Hematopoietic multipotent progenitor cell treated with erythropoietin and hydrocortisone succinate and interleukin-3 and kit ligand, for 17 days (in vitro differentiated cells): ENCODE data around the gene RC3H1.
"Not testable (repeated sequence)": the region's sequence is repeated elsewhere in the genome, so short reads cannot be mapped to it uniquely, and the experiment has no call there.

Source experiments
- DNase-seq: peaks from one replicate; pipeline ENCODE4 v3.0.0-alpha.2; 2015; ENCODE audit warnings: low spot score

The RC3H1 gene

DNA sequence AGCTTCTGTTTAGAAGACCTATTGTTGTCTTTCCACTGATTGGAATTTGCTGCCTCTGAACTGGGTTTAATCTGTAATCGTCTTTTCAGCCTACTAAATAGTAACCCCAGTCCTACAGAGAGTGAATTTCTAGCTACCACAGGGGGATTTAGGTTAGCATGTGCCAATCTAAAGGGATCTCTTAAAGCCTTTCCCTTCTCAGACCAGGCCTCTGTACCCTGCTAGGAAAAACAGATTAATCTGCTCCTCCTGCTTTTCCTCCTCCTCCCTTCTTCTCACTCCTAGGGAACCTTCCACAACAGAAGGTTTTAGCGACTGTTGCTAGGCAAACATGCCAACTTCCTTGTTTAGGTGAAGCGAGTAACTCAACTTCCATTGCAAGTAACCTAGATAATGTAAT lies 1.3 kb upstream of the RC3H1 start:
- DNase-seq, result no peak

DNA sequence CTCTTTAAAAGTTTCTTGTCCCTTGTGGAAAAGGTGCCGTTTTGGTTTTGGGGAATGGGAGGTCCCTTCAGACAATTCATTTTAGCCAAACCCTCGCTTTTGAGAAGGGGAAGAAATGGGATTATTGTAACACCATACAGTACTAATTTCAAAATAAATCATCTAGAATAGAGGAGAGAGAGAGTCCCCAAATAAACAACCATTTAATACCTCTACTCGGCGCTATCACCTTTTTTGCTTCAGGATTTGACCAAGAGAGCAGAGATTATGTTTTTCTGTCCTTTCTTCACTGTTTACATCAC lies 770 bp upstream of the RC3H1 start:
- no peak for DNase-seq

DNA sequence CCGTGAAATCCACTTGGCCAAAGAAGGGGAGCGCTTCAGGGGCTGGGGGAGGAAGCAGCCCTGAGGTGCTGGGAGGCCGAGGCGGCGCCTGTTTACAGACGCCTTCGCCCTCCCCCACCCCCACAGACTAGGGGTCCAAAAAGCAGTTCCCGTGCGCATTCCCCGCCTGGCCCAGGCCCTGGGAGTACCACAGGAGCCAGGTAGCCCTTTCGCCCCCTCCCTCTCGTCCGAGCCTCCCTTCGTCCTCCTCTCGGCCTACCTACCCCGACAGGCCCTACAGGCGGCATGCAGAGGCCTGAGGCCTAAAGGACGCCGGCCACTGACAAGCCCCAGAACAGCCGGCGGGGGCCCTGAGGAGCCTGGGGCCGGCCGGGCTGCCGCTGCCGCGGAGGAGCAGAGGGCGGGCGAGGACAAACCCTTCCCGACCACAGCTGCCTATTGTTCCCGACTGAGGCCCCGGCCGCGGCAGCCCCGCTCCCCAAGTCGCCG lies 522 bp downstream of the RC3H1 start:
- DNase-seq, result peak; percentile 59

DNA sequence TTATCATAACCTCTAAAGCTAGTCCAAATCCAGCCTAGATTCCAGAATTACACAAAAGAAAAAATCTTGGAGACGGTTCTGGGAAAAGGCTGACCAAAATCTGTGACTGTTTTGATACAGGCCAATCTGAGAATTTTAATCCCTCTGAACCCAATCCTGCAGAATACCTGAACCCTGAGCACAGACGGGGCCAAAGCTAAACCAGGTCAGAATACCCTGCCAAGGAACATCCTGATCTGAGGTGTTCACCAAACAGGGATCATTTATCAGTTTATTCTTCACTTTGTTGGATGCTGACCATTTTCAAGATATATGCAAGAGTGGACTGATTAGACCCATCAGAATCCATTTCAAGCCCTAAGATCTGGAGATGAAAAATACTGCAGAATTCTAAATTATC lies 3.6 kb downstream of the RC3H1 start:
- no peak for DNase-seq

DNA sequence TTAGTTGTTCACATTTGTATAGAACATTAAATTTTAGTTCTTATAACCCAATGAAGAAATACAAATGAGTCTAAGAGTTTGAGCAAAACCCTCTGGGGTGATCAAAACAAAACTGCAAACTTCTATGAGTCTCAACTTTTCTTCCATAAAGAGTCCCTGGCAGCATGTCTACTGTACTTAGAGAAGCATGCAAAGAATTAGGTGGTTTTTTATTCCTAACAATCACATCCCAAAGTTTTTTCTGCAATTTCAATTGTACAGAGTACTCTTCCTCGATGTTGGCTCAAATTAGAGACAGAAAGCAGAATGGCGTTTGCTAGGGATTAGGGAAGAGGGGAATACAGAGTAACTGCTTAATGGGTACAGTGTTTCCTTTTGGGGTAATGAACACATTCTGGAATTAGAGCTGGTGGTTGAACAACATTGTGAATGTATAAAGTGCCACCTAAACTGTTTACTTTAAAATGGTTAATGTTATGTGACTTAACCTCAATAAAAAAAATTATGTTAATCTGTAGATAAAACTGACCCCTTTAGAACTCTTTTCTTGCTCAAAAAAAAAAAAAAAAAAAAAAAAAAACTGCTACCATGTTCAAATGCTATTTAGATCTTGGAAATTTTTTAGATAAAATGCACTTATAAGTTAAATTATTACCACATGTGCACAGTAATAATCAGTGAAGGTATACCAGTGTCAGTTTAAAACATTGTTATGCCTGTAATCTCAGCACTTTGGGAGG lies 4.8 kb downstream of the RC3H1 start:
- DNase-seq, result no peak

DNA sequence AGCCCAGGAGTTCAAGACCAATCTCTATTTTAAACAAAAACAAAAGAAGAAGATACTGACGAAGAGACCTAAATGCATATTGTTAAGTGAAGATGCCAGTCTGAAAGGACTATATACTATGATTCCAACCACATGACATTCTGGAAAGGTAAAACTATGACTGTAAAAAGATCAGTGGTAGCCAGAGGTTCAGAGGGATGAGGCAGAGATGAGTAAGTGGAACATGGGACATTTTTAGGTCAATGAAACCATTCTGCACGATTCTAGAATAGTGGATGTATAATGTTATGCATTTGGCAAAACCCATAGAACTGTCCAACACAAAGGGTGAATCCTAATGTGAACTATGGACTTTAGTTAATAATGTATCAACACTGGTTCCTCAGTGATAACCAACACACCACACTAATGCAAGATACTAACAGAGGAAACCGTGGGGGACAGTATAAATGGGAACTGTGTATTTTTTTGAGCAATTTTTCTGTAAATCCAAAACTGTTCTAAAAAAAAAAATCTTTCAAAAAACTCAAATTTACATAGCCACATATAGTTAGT lies 8.2 kb downstream of the RC3H1 start:
- no peak for DNase-seq

DNA sequence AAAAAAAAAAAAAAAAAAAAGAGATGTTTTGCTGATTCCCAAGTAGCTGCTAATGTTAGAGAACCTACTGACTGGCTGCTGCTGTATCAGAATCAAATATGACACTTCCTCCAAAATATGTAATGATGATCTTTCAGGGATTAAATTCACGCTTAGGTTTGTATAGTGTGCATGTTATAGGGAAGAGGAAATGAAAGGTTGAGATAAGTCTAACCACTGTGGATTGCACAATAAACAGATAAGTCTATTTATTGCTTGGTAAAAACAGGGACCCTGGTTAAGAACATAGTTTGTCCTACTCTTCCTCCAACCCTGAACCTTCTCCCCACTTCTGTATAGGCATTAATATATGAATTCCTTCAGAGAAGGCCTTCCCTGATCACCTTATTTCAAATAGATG lies 13.2 kb downstream of the RC3H1 start:
- DNase-seq, result no peak

DNA sequence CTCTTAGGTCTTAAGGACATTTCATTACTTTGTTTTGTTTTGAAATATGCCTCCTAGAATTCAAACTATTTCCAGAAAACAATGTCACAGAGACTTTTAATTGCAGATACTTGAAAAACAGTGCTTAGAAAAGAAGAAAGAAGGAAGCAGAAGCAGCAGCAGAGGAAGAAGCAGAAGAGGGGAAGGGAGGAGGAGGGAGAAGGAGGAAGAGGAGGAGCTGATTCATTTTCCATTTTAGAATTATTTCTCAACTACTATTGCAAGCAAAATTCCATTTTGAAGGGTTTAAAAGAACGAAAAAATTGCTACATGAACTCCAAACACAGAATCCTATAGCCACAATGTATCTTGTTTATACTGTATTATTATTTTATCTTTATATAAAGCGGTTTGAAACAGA lies 13.9 kb downstream of the RC3H1 start:
- DNase-seq, result no peak

DNA sequence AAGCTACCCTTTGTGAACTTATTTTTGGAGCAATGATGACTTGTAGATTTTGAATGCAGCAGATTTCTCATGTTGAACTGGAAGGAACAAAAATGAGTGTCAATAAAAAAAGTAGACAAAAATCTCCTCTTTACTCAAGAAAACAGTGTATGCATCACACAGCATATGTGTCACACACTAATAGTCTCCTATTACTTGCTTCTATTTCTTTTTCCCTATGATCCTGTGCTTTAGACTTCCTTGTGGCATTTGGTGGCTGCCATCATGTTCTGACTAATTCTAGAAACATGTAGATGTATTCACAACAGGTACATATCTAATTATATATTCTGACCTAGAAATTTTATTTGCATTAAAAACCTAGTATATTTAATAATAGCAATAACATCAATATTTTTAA lies 14.3 kb downstream of the RC3H1 start:
- DNase-seq, result no peak

DNA sequence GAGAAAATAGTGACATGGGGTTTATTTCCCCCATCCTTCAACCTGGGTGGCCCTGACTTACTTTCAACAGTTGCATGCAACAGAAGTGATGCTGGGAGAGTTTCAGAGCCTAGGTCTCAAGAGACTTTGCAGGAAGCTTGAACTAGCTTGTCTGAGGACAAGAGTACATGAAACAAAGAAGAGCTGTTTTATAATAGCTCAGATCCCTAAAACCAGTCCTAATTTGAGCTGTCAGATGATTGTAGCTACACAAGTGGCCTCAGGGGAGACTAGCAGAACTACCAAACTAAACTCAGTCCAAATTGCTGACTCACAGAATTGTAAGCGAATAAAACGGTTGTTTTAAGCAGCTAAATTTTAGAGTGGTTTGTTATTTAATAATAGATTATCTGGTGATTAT lies 17.1 kb downstream of the RC3H1 start:
- DNase-seq, result no peak

DNA sequence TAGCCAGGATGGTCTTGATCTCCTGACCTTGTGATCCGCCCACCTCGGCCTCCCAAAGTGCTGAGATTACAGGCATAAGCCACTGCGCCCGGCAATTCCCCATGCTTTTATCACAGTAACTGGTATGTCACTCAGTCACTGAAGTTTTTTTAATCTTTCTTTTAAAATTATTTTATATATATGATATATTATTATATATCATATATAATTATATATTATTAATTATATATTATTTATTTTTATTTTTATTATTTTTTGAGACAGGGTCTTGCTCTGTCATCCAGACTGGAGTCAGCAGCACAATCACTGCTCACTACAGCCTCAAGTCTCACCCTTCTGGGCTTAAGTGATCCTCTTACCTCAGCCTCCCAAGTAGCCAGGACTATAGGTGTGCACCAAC lies 18.3 kb downstream of the RC3H1 start:
- DNase-seq, result no peak

DNA sequence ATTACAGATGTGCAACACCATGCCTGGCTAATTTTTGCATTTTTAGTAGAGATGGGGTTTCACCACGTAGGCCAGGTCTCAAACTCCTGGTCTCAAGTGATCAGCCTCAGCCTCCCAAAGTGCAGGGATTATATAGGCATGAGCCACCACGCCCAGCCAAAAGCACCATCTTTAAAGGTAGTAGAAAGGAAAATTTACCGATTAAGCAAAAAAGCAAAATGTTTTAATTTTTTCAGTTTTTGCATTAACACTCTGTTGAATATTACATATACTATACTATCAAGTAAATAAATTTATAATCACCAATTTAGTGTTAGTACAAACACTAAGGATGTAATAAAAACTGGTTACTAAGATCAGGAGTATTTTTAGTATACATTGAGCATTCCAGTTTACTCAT lies 20.6 kb downstream of the RC3H1 start:
- no peak for DNase-seq

DNA sequence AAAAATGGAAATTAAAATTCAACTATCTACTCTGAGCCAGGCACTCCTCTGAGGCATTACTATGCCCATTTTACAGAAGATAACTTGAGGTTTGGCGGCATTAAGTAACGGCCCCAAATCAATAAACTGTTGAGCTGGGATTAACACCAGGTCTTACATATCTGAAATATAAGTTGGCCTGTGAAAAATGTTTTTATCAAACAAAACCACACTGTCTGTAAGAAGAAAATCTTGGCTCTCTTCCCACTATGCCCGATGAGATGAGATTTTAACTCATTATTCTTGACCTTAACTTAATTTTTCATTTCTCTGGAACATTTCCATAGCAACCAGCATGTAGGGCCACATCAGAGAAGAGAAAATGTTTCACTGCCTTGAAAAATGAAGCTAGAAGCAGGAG lies 21.8 kb downstream of the RC3H1 start:
- DNase-seq, result no peak

DNA sequence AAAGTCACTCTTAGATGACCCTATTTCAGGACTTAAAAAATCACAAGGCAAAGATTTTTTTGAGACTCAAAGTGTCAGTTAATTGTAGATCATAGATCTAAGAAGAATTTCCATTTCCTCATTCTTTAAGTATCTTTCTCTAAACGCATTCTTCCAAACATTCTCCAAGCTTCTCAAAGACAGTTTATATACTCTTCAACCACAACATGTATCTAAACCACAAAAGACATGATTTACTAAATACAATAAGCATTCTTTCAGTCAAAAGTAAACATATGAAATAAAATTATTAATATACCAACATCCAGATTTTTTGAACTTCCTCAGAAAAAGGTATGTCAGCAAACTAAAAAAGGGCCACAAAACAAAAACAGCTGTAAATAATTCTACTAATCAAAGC lies 24.4 kb downstream of the RC3H1 start:
- DNase-seq, result no peak

DNA sequence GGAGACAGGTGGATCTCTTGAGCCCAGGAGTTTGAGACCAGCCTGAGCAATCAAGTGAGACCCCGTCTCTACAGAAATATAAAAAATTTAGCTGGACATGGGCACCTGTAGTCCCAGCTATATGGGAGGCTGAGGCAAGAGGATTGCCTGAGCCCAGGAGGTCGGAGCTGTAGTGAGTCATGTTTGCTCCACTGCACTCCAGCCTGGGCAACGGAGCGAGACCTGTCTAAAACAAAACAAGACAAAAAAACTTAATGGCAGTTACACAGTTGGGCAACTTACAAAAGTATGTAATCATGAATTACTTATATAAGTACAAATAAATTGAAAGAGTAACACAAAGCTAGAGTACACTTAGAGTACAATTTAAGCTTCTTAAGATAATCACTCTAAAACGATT lies 25.2 kb downstream of the RC3H1 start:
- no peak for DNase-seq

DNA sequence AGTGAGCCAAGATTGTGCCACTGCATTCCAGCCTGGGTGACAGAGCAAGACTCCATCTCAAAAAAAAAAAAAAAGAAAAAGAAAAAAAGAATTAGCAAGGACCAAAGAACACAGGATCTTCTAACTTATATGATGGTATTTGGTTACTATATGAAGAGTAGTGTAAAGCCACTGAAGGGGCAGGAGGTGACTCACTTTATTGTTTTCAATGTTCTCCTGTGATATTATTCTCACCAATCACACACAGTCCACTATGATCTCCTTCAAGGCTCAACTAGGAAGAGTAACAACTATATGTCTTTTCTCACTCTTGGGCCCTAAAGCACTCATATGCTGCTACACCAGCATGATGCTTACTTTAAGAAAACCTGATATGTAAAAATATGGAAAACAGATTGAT lies 26.7 kb downstream of the RC3H1 start:
- no peak for DNase-seq

DNA sequence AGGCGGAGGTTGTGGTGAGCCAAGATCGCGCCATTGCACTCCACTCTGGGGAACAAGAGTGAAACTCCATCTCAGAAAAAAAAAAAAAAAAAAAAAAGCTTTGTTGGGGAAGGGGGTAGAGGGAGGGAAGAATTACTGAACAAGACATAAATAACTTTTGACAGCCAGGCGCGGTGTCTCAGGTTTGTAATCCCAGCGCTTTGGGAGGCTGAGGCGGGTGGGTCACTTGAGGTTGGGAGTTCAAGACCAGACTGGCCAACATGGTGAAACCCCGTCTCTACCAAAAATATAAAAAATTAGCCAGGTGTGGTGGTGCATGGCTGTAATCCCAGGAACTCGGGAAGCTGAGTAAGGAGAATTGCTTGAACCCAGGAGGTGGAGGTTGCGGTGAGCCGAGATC lies 28.2 kb downstream of the RC3H1 start:
- not testable (repeated sequence) for DNase-seq

DNA sequence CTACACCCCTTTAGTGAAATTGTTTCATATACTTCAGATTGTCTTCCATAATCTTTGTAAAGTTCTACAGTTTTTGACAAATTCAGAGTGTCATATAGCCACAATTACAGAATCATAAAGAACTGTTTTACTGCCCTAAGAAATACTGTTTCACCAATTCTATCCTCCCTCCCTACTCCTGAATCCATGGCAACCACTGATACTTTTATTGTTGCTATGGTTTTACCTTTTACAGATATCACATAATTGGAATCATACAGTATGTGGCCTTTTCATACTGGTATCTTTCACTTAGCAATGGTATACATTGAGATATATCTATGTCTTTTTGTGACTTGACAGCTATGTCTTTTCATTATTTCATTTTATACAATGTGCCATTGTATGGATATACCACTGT lies 34.1 kb downstream of the RC3H1 start:
- DNase-seq, result no peak

DNA sequence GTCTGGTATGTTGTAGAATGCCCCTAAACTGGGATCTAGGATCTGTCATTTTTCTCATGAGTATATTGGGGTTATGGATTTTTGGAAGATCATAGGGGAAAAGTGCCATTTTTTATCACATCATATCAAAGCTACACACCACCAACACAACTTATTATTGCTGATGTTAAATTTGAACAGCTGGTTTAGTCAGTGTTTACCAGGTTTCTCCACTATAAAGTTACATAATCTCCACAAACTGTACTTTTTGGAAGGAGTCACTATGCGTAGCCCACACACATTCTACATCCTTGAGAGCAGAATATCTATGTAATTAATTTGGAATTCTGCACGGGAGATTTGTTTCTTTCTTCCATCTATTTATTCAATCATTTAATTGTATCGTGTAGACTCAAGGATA lies 35.2 kb downstream of the RC3H1 start:
- no peak for DNase-seq

DNA sequence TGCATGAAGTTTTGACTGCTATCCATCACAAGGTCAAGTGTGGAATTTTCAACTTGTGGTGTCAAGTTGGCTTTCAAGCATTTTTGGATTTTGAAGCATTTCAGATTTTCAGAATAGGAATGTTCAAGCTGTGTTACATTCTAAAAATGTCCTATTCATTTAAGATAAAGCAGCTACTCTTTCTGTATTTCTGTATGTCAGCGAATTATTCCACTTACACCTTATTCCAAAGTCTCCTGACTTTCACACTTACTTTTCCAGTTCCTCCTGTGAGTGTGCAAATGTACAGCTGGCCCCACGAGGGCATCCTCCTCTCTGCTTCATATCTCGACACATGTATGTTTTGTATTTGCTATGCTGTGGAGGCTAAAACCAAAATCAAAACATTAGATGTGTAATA lies 51.9 kb downstream of the RC3H1 start:
- DNase-seq, result no peak

DNA sequence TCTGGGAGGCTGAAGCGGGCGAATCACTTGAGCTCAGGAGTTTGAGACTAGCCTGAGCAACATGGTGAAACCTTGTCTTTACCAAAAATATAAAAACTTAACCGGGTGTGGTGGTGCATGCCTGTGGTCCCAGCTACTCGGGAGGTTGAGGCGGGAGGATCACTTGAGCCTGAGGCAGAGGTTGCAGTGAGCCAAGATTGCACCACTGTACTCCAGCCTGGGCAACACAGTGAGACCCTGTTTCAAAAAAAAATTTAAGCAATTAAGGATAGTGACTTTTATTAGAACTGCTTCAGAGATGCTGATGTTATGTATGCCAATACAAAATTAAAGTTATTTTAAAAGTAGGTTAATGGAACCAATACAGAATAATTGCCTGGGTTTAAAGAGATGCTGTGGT lies 56.3 kb downstream of the RC3H1 start:
- DNase-seq, result not testable (repeated sequence)

DNA sequence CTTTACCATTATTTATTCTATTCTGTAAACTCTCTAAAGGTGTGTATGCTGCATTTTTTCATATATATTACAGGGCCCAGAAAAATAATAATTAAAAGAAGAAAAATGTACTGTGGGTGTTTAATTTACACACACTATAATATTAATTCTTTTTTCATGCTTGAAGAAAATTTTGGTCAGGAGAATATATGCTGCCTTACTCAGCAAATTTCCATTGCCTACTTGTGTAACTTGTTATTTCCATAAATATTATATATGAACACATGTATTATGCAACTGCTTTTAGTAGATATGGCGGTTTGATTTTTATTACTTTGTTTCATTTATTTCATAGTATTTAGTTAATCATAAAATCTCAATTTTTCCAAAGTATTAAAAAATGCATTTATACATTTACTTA lies 58.7 kb downstream of the RC3H1 start:
- DNase-seq, result no peak

DNA sequence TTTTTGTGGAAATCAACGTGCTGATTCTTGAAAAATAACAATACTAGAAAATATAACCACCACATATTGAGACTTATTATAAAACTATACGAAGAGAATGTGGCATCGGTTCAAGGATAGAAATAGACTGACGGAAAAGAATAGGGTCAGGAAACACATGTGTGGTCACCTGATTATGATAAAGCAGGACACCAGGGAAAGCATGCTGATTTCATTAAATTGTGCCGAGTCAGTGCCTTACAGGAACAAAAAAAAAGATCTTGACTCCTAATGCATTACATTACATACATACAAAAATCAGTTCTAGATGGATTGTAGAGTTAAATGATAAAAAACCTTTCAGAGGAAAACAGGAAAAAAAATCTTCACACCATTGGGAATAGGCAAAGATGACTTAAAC lies 61.5 kb downstream of the RC3H1 start:
- DNase-seq, result no peak

DNA sequence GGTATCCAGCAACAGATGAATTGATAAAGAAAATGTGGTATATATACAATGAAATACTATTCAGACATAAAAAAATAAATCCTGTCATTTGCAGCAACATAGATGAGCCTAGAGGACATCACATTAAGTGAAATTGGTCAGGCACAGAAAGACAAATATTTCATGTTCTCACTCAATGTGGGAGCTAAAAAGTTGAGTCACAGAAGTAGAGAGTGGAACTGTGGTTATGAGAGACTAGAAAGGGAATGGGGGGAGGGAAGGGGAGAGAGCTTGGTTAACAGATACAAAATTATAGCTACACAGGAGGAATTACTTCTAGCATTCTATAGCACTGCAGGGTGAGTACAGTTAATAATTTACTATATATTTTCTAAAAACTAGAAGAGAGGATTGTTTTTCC lies 68.0 kb downstream of the RC3H1 start:
- DNase-seq, result no peak
